Stimulated activated CD8-positive, alpha-beta memory T cell treated with anti-CD3 and anti-CD28 coated beads, Interleukin-15, amount 100 ng/mL, for 4 hours (primary cell): ENCODE measurements around the gene RBPJ.
"Not testable (repeated sequence)": the region's sequence is repeated elsewhere in the genome, so short reads cannot be mapped to it uniquely, and the experiment has no call there.

Source experiments
- DNase-seq, 2 donors: peaks; one replicate each; pipeline ENCODE4 v3.0.0-alpha.2; 2020; ENCODE audit warnings: low read depth in 2 of 2

Gene RBPJ

DNA sequence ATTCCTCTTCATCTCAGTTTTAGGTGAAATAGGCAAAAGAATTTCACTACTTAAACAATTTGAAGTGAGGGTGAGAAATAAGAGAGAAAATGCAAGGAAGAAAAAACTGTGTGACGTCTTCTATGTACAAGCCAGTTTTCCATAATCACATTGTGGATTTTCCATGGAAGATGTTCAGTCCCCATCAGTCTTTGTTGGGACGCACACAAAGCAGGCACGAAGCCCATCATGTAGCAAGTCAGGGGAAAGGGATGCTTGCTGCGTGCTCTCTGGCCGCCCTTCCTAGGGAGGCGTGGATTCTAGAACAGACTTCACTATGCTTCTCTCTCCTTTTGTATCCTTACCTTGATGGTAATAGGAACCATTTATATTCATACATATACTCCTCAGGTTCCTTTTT lies 54.7 kb downstream of the RBPJ start:
- no peak for DNase-seq

DNA sequence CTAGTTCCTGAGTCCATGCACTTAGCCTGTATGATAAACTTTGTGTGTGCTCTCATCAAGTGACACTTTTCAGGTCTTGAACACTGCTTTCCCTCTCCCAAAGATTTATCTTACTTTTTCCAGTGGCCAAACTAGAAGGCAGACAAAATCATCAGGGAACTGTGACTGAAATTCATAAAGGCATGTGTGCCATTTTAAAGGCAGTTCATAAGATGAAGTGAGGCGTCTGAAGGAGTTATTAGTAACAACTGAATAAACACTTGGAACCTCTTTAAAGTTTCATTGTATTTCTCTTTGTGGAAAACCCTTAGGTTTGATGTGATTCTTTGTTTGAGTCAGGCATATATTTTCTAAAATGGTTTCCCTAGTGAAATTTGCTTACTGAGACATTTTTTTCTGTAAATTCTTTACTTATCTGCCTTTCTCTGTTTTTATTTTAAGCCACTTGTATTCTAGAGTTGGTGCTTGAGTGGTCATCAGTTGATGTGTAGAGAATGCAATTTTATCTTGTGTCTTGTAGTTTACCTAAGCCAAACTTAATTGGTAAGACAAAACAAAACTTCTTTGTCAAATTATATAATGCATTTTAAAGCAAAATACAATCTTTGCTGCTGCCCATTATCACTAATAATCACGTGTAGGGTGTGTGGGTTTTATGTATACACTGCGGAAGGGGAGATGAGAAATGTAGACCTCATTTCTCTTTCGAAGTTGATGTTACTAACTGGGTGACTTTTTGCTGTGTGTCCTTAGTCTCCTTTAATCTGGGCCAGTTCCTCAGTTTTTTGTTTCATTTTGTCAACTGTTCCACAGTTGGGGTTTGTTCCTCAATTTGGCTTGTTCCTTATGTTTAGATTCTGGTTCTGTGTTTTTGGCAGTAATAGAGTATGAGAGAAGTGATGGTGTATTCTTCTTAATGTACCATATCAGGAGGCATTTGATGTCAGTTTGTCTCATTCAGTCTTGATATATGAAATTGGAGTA lies 56.8 kb downstream of the RBPJ start:
- no peak for DNase-seq

DNA sequence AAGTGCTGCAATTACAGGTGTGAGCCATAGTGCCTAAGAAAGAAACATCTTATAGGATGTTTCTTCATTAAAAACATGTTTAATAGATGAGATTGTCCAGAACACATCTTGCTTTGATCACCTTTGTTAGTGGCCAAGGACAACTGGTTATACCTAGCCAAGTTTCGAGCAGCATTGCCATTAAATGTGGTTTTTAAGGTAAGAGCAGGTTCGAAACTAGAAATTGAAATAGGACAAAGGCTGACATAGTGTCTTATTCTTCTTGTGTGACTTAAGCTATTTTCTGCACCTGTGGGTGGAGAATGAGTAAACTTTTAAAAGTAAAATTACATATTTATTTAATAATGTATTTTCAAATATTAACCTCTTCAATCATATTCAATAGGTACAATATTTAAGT lies 59.0 kb downstream of the RBPJ start:
- no peak for DNase-seq

DNA sequence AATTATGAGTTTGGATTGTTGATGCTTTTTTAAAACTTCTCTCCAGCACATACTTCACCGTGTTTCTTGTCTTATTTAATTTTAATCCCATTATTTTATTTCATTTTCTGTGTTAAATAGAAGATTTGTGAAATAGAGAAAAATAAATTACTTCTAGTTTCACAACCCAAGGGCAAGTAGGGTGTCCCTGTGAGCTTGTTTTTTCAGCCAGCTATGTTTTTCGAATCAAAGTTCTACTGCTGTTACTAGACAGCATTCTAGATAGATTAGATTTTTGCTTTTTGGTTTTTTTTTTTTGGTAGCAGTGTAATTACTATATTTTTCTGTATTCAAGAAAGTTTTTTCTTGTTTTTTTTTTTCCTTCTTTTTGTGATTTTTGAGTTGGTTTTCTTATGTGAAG lies 59.9 kb downstream of the RBPJ start:
- no peak for DNase-seq

DNA sequence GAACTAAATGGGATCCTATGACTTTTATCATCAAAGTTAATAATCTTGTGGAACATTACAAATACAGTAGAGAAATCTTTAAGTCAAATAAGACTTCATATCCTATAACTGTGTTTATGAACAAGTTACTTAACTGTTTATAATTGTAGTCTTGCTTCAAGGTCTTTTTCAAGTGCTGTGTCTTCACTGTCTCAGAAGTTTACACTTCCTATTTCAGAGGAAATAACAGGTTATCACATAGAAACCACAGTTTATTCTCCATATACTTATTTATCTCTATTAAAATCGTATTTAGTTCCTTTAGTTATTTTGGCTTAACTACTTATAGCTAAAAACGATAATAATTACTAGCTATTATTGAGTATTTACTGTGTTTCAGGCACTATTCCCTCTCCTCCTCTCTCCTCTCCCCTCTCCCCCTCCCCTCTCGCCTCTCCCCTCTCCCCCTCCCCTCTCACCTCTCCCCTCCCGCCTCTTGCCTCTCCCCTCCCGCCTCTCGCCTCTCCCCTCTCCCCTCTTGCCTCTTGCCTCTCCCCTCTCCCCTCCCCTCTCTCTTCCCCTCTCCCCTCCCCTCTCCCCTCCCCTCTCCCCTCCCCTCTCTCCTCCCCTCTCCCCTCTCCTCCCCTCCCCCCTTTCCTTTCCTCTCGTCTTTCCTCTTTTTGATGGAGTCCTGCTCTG lies 63.7 kb downstream of the RBPJ start:
- no peak for DNase-seq

DNA sequence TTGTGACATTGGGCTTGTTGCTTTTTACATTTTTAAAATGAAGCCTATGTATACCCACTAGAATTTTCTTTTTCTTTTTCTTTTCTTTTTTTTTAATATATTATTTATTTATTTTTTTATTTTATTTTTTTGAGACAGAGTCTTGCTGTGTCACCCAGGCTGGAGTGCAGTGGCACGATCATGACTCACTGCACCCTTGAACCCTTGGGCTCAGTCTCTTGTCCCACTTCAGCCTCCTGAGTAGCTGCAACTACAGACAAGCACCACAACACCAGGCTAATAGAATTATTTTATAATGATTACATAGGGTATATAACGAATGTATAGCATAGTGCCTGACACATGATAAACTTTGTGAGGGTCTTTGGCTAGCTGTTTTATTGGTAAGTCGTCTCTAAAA lies 64.9 kb downstream of the RBPJ start:
- no peak for DNase-seq

DNA sequence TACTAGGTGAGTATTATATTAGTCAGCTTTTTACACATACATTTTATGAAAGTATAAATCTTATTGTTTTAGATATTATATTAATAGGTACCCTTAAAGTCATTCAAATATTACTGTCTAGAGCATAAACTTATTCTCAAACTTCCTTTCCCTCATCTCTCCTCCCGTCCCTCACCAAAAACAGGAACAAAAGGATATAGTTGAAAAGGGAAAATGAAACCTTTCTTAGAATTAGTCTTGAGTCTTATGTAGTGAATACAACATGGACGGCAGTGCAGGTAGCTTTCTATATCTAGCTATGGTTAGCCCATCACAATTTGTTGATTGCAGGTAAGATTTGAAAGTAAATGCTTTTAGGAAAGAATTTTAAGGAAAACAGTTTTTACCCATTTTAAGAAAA lies 65.6 kb downstream of the RBPJ start:
- DNase-seq, result no peak

DNA sequence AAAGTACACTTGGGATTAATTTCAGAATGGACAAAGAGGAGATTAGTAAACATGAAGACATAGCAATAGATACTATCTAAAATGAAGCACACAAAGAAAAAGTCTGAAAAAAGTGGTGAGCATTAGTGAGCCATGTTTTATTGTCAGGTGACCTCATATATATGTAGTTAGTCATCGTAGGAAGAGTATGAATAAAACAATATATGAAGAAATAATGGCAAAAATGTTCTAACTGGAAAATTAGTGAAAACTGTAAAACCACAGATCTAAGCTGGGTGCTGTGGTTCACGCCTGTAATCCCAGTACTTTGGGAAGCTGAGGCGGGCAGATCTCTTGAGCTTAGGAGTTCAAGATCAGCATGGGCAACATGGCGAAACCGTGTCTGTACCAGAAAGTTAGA lies 67.9 kb downstream of the RBPJ start:
- no peak for DNase-seq

DNA sequence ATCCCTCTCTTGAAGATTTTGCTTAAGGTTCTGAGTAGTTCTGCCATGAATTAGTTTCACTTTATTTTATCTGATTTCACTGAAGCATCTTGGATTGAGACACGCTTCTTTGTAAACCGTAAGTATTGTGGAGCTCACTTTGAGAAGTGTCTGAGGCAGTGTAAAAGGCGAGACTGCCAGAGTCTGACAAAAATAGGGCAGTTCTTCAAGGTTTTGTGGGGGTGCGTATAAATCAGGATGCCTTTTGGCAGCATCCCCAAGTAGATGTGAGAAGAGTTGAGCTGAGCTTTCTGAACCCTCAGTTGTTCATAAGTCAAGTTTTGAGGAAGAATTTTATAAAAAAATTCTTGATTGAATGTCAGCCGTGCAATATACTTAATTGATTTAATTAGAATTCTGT lies 76.3 kb downstream of the RBPJ start:
- no peak for DNase-seq

DNA sequence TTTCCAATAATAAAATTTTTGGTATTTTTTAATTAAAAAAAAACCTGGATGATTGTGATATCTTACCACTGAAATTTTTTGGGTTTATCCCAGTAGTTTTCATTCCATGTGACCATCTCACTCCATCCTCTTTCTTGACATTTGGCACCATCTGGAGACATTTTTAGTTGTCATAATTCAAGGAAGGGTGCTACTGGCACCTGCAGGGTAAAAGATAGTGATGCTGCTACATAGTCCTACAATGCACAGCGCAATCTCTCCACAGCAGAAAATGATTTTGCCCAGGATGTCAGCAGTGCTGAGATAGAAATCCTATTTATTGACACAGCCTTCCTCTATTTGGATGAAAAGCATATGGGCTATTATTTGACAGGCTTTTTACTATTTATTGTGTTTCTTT lies 79.3 kb downstream of the RBPJ start:
- no peak for DNase-seq

DNA sequence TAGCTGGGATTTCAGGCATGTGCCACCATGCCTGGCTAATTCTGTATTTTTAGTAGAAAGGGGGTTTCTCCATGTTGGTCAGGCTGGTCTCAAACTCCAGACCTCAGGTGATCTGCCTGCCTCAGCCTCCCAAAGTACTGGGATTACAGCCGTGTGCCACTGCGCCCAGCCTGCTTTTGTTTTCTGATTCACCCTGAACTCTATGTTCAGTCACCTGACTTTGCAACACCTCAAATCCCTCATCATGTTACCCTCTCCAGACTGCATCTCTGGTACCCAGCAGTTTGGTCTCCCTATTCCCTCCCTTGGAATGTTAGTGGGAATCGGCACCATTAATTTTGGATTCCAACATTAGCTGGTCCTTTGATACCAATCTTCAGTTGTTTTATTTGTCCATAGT lies 81.2 kb downstream of the RBPJ start:
- DNase-seq, result not testable (repeated sequence)

DNA sequence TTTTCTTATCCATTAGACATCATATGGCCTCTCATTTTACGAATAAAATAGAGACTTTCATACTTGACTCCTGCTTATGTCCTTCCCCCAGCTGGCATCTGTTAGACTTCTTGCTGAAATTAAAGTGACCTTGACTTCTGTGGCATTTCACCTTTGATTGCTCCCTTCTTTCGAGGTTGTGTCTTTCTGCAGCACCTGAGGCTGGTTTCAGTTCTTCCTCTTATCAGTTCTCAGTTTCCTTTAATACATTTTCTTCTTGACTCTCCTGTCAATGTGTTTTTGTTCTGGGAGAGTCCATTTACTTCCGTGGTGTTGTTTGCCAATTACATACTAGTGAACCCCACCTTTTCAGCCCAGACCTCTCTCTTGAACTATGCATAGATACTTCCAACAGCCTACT lies 81.6 kb downstream of the RBPJ start:
- no peak for DNase-seq

DNA sequence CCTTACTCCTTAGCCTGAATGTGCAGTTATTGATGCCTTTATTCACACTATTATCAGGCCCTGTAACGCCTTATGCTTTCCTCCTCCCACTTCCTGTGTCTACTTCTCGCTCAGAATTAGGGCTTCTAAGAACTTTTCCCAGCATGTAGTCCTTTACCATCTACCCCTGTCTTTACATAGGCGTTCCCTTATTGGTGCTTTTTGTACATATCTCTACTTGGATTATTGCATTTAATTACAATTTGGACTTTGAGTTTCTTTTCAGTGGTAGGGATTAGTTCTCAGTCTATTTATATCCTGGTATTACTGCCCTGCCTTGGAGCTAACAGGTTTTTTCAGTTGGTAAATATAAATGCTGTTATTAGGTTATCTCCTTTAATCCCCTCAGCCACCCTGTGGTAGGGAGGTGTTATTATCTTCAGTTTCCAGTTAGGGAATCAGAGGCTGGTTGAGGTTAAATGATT lies 84.0 kb downstream of the RBPJ start:
- no peak for DNase-seq

DNA sequence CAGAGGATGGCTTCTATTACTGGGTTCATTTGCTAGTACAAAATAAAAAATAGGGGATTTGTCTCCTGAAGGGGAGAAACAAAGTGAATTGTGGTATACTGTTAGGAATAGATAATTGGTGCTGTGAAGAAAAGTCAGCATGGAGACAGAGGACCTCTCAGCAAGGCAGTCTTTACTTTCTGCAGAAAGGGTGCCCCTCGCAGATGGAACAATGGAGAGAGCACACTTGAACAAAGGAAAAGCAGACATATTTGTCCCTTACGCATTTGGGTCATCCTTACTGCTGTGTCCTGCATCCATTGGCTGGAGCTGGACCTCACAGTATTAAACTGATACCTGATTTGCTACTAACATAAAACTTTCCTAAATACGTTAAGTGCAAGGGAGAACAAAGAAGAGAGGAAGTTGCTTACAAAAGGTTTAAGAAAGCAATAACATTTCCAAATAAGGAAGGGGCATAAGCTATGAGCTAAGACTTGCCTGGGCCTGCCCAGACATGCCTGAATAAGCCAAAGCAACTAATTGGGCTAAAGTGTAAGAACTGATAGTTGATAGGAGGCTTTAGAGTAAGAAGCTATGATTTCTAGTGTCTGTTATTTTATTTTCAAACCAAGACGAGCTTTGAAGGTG lies 85.6 kb downstream of the RBPJ start:
- DNase-seq, result no peak

DNA sequence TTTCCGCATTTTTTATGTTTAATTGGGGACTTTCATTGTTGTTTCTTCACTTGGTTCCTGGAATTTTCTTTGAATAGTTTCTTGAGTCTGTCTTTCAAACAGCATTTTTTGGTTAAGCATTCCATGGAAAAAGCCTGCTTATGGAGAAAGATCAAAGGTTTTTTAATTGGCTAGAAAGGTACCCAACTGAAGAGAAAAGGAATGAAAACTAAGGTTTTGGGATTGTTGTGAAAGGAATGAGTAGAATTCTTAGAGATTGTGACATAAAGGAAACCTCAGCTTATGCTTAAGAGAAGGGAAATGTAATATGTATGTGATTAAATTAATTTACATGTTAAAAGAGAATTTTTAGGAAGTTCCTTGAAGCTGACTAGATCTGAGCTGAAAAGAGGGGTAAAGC lies 86.7 kb downstream of the RBPJ start:
- no peak for DNase-seq

DNA sequence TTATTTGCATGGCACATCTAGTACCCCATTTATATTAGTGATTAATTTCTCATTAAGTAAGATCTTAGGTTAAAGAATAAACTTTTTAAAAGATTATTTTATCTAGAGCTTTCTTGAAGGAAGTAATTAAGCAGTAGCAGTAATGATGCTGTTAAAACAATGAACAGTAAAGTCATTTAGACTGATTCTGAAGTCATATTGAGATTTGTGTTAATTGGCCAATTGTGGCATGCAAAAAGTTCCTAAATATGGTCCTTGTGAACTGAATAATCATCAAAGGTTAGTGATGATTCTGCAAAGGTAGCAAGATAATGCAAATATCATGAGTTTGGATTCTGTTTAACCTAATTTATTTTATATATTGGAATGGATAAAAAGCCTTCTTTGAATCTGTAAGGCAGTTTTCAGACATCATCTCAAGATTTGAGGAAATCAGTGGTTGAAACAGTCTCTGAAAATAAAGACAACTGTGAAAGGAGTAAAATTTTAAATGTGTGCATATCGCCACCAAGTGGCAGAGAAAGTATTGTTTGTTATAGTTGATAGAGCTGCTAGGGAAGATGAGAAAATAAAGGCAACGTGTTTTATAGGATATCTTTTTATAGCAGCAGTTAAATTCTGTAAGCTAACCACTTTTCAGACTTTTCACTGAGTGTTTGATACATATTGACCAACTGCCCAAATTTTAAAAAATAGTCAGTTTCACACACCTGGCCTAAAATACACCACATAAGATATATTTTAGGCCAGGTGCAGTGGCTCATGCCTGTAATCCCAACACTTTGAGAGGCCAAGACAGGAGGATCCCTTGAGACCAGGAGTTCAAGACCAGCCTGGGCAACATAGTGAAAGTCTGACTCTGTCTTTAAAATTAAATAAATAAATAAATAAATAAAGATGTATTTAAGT lies 89.8 kb downstream of the RBPJ start:
- no peak for DNase-seq

DNA sequence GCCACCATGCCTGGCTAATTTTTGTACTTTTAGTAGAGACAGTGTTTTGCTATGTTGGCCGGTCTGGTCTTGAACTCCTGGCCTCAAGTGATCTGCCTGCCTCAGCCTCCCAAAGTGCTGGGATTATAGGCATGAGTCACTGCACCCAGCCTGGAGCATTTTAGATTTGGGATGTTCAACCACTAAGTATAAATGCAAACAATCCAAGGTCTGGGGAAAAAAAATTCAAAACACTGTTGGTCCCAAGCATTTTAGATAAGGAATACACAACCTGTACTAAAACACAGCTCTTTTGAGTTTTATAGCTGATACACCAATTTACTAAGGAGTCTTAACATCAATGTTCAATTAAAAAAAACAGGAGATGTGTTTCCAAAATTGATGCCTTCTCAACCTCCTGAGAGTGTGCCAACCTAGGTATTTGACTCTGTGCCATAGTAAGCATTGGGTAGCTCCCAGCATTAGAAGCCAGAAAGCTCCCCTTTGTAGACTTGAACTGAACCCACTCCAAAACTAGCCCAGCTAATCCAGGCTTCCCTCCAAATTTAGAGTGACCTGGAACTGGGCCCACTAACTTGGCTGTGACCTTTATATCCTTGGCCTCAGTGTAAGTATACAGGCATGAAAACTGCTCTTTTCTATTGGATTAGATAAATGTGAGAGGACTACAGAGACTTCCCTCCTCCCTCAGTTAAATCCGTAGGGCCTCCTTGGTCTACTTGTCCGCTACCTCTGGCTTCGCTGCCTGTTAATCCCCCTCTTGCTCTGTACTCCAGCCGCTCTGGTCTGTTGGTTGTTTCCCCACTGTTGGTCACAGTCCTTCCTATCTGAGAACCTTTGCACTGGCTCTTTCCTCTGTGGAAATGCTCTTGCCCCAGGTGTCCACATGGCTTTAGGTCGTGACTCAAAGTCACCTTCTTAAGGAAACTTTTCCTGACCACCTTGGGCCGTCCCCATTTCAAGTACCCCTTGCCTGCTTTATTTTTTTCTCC lies 91.9 kb downstream of the RBPJ start:
- no peak for DNase-seq

DNA sequence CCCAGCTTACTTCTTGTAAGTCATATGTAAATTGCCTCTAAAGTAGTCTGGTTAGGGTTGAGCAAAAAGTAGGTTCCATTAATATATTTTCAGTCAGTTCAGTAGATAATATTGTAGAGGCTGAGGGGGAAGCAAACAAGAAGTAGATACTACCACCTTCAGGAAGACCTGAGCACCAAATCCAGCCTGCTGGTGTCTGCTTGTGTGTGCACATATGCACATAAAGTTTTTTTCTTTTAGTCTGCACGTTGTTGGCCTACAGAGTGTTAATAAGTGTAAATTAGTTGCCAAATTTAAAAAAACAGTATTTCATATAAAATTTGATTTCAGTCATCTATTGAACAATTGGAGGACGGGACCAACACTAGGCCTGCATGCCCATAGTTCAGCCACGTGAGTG lies 92.8 kb downstream of the RBPJ start:
- no peak for DNase-seq

DNA sequence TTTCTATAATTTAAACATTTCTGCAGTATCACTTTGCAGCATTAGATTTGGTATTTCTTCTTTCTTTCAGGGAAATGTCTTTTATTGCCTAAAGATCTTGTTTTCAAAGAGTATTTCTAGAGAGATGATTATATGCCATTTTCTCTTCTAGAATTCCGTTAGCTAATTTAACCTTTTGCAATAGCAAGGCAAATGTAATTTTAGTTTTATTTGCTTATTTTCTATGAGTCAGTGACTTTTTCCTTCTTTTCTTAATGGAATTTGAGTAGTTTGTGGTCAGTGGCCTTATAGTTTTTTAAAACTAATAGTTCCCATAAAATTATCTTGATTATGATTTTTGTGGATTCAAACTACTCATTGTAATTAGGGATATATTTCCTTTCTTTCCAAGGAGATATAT lies 97.3 kb downstream of the RBPJ start:
- no peak for DNase-seq

DNA sequence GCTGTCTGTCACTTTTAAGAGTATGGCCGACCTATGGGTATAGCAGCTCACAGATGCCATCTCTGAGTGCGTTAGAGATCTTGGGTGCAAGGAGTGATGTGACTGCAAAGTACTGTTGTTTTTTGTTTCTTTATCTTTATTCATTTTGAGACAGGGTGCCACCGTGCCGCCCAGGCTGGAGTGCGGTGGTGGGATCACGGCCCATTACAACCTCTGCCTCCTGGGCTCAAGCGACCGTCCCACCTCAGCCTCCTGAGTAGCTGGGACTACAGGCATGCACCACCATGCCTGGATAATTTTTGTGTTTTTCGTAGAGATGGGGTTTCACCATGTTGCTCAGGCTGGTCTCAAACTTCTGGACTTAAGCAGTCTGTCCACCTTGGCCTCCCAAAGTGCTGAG lies 98.0 kb downstream of the RBPJ start:
- DNase-seq, result no peak
